Activated CD8-positive, alpha-beta T cell treated with anti-CD3 and anti-CD28 coated beads for 36 hours (primary cell): ENCODE data around the gene XRRA1. TPM values are rescaled to one million over a fixed set of nuclear protein-coding genes. Genes with fewer than 3 reads are reported as not detected.

ENCODE experiments used
- total RNA-seq, 2 experiments: library from RNA; stranded (reverse); gene quantifications; one replicate each; pipeline ENCODE4 v1.2.3, GENCODE V29; 2021

Gene XRRA1
- total RNA-seq, 2 experiments from 2014 or later: 19.0 to 19.3 TPM

Other genes with a start within 250 kb of the XRRA1 start
- gene CHRDL2, start 217.7 kb downstream of the XRRA1 start, total RNA-seq: not detected
- 10 to 100 TPM; 13.9 to 14.2 TPM for gene RNF169, start 200.2 kb downstream of the XRRA1 start, total RNA-seq
- 100 to 1,000 TPM in 1 of 2 experiments, 10 to 100 TPM in 1; 99.3 to 117 TPM for gene SPCS2, start 175 bp upstream of the XRRA1 start, total RNA-seq
- gene NEU3, start 39.8 kb upstream of the XRRA1 start, total RNA-seq: 10 to 100 TPM; 18.6 to 19.4 TPM
- gene OR2AT4, start 147.8 kb upstream of the XRRA1 start, total RNA-seq: not detected
- not detected for gene SLCO2B1, start 202.0 kb upstream of the XRRA1 start, total RNA-seq